GM21717 (cell line): ENCODE data around the gene CLIC3.
"Not testable (repeated sequence)": the region's sequence is repeated elsewhere in the genome, so short reads cannot be mapped to it uniquely, and the experiment has no call there.

Experiments used
- ATAC-seq: cut with Tn5 transposase; IDR thresholded peaks from one replicate; pipeline ENCODE4 v1.9.1; 2021; ENCODE audit warnings: mild to moderate bottlenecking, moderate library complexity; ENCODE audit not compliant: unreplicated experiment

CLIC3 gene

GRCh38 chr9:136996361-136997292, at the start of gene CLIC3:
Gene CLIC3 (minus strand): TSS chr9:136996568. CDS start chr9:136996543, 25 bp downstream.
- no peak for ATAC-seq

DNA sequence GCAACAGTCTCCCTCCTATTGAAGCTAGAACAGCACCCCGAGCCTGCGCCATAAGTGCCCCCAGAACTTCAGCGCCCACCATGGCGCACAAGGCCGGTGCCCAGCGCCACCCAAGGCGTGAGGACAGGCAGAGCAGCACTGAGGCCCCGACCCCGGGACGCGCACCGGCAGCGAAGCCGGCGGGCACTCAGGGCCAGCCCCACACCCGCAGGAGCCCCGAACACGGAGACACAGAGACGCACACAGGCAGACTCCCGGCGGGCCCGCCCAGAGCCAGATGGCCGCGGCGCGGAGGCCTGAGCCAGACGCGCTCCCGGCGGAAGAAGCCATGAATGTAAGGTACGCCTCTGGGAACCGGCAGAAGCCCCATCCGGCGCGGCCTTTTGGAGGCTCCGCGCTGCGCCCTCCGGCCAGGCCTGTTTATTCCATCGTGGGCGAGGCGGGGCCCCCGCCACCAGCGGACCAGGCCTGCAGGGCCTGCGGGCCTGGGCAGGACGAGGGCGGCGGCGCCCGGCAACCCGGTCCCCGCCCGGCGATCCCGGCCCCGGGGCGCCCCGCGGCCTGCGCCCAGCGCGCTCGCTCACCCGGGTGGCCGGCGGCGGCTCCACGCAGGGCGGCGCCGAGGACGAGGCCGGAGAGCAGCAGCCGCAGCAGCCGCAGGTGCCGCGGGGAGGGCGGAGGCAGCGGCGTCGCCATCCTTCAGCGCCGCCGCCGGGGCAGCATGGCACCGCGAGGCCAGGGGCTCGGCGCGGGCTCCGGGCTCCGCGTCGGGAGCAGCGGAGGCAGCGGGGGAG, 49.1 kb upstream of the CLIC3 start:
- ATAC-seq = no peak

DNA sequence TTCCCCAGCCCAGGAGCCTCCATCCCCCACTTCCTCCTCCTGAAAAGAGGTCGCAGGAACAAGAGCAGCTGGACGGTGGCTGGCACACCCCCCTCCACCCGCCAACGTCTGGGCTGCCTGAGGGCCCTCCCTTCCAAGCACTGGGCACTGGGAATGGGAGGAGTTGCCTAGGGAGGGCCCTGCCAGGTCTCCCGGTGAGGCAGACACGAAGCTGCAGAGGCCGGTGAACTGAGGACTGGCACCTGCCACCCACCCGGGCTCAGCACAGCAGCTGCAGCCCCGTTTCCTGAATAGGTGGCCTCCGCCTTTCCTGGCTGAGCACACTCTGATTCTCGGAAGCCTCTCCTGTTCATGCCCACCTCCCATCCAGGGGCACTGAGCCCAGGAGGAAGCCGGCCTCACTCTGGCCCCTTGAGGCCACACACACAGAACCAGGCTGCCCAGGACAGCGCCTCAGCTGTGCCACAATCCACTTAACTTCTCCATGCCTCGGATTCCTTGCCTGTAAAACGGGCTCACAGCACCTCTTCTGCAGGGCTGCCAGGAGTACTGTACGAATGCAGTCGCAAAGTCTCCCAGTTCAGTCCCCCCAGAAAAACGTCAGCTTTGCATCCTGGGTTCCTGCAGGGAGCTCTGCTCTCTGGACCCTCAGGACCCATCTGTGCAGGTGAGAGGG, 48.3 kb upstream of the CLIC3 start:
- no peak for ATAC-seq

DNA sequence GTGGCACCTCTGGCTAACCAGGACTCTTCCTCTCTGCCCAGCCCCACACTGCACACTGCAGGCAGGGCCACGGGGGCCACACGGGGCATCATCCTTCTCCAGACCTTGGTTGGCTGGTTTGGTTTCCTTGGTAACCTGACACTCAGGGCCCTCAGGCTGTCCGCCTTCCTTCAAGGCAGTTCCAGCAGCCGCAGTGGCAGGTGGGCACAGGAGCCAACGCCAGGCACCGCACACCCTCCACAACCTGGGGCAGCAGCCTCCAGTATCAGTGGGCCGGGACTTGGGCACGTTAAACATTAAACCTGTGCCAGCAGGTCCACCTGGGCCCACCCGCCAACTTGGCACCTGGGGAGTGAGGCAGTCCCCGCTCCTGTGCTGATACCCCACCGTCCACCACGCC, 47.7 kb upstream of the CLIC3 start:
- no peak for ATAC-seq

DNA sequence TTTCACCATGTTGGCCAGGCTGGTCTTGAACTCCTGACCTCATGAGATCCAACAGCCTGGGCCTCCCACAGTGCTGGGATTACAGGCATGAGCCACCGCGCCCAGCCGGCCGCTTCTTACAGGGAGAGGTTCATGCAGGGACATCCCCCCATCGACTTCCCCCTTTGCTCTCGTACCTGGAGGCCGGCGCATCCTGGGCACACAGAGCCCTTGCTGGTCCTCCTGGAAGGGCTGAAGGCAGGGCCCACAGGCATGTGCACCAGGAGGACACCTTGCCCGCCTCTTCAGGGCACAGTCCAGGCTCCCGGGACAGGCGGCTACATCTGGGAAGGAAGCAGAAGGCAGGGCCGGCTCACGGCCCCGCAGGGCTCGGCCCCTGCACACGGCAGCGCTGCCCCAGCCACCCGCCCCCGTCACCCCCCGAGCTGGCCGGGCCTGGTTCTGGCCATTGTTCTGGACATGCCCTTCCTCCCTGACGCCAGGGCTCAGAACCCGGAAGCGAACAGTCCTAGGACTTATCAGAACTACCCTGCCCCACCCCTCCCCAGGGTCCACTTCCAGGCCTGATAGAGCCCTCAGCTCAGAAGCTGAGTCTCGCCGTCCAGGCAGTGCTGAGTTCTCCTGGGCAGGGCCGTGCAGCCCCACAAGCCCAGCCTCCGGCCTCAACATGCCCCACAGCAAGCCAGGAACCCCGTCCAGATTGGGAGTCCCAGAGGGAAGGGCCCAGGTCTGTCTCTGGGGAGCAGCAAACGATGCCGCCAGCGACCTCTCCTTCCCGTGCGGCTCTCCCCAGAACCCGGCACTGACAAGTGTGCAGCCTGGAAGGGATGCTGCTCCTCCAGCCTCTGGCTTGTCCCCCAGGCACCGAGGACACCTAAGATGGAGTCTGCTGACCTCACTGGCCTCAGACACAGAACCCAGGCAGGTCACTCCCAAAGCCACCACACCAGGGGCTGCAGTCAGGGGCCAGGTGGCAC, 46.7 kb upstream of the CLIC3 start:
- no peak for ATAC-seq

DNA sequence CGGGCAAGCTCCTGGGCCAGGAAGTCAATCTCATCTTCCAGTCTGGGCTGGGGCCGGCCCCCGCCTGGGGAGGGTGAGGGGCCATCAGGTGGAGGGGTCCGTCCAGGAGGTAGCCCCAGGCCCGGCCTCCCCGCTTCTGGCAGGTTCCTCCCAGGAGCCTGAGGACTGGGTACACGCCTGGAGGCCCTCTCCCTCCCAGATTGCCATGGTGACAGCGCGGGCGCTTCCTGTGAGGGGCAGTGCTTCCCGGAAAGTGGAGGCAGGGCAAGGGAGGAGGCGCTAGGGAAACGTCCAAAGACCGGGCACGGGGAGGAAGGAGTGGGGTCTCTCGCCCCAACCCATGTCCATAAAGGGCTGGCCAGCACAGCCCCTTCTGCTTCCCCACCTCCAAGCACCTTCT, 44.8 kb upstream of the CLIC3 start:
- ATAC-seq = no peak

DNA sequence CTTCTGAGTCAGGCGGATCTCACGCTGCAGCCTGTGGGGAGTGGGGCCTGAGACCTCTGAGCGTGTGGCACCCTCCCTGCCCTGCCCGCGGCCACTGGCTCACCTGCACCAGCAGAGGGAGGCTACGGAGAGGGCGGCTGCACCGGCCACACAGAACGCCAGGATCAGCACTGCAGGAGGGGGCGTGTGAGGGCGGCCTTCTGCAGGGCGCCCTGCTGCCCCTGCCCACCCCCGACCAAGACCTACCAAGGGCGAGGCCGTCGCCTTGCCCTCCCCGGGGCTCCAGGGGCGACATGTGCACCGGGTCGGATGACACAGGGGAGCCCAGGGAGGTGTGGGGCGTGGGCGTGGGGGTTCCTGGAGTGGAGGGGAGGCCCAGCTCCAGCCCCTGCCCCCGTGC, 44.2 kb upstream of the CLIC3 start:
- ATAC-seq = no peak

- ATAC-seq = no peak
Observed at GRCh38 chr9:137039611-137040366, 43.4 kb upstream of the CLIC3 start.

DNA sequence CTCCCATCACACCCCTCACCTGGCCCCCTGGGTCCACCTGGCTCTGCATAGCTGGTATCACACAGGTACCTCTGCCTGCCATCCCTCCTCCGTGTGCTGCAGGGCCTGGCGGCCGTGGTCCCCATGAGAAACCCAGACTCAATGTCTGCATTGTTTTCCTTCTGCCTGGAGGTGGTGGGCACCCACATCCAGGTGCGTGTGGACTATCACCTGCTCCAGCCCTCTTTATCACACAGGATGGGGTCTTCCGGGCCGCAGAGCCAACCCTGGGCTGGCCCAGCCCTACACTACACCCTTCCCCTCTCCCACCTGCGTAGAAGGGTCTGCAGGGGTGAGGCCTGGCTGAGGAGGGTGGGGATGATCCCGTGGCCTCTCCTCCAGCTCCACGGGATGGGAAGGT, 42.5 kb upstream of the CLIC3 start:
- ATAC-seq = no peak

GRCh38 chr9:137037483-137037882, 41.1 kb upstream of the CLIC3 start:
- no peak for ATAC-seq

- no peak for ATAC-seq
Observed at GRCh38 chr9:137037035-137037434, 40.7 kb upstream of the CLIC3 start.

DNA sequence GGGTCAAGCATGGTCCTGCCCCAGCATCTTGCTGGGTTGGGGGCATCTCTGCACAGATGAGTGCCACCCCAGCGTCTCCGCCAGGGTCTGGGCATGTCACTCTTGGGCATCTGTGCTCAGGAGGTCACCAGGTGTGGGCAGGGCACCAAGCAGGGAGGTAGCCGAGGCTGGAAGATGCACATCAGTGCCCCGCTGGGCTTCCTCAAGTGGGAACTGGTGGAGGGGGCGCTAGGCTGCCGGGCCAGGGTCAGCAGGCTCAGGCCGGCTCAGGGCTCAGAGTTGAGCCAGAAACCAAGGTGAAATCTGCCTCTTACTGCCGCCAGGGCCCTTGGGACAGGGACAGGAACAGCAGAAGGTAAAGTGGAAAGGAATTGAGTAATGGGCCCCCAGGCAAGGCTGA, 39.6 kb upstream of the CLIC3 start:
- ATAC-seq = no peak

GRCh38 chr9:137035507-137035834, 39.1 kb upstream of the CLIC3 start:
- ATAC-seq = no peak

GRCh38 chr9:137034709-137035506, 38.5 kb upstream of the CLIC3 start:
- ATAC-seq = peak; percentile 54

DNA sequence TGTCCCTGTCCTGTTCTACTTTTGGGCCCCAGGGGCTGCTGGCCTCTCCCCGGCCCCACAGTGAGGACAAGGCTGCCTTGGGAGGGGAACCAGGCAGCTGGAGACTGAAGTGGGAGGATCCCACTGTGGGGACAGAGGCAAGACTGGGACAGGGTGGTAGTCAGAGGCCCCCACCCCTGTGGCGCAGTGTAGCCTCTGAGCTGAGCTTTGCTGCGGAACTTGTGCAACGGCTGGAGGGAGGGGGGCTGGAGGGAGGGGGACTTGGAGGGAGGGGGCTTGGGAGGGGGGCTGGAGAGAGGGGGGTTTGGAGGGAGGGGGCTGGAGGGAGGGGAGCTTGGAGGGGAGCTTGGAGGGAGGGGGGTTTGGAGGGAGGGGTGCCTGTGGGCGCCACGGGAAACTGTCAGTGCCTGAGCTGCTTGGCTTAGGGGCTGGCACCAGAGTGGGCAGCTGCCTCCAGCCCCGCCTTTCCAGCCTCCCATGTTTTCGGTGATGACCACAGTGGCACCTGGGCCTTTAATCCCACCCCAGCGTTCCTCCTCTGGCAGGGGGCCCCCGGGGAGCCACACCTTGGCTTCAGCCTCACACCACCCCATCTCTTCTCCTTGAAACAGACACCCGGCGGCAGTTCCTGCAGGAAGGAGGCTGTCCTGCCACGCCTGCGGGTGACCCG, 37.8 kb upstream of the CLIC3 start:
- ATAC-seq = no peak

- not testable (repeated sequence) for ATAC-seq
Observed at GRCh38 chr9:137033481-137033880, 37.1 kb upstream of the CLIC3 start.

DNA sequence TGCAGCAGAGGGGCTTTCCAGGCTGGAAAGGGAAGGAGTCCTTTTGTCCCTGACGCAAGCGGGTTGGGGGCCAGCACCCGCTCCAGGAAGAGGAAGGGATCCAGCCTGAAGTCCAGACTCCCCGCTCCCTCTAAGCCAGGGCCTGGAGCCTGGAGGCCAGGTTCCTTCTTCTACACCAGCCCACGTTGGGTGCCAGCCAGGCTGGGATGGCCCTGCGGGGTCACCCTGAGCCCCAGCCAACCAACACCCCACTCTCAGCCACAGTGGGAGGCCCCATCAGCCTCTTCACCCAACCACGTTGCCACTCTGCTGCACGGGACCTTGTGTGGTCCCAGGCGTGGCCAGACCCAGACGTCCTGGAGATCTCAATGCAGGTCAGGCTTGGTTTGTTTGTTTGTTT, 36.5 kb upstream of the CLIC3 start:
- ATAC-seq = no peak

GRCh38 chr9:137031904-137032640, 35.7 kb upstream of the CLIC3 start, which contains the start of gene FUT7:
Gene FUT7 (minus strand): TSS chr9:137032088. CDS start chr9:137031991, 97 bp downstream.
- no peak for ATAC-seq
